Stimulated activated naive CD8-positive, alpha-beta T cell treated with anti-CD3 and anti-CD28 coated beads, Interleukin-15, Interleukin-2, amounts not matched to agents 100 ng/mL and 50 ng/mL, for 24 hours (primary cell): ENCODE data around the gene SLC22A23.

Experiments
- H3K27ac Mint-ChIP-seq: one replicate; pipeline ENCODE4 v1.8.0; 2021; ENCODE audit warnings: mild to moderate bottlenecking, mixed read lengths
- H3K27me3 Mint-ChIP-seq: one replicate; pipeline ENCODE4 v1.8.0; 2021; ENCODE audit warnings: mixed read lengths
- H3K36me3 Mint-ChIP-seq: one replicate; pipeline ENCODE4 v1.8.0; 2021; ENCODE audit warnings: low read depth, mixed read lengths
- H3K4me1 Mint-ChIP-seq: one replicate; pipeline ENCODE4 v1.8.0; 2021; ENCODE audit warnings: low read depth, mixed read lengths
- H3K4me3 Mint-ChIP-seq: one replicate; pipeline ENCODE4 v1.8.0; 2021; ENCODE audit warnings: mild to moderate bottlenecking, mixed read lengths
- H3K9me3 Mint-ChIP-seq: one replicate; pipeline ENCODE4 v1.8.0; 2021; ENCODE audit warnings: mixed read lengths

SLC22A23 gene

DNA sequence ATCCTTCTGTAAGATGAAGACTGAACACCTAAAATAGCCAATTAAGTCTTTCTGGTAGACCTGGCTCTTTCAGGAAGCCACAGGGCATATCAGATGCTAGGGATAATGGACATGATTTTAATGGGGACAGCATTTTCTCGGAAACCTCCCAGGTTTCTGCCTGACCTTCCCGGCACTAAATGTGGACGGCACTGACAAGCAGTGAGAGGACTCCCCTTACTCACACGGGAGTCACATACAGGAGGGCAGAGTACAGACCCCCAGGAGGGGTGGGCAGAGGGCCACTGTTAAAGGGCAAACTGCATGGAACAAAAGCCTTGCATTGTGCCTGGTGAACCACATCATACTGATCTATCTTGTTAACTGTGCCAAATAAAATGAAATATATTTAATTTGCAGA is 178.2 kb downstream of the SLC22A23 start:
- Mint-ChIP-seq H3K9me3 (no peaks in the 10 kb centered on the region), H3K4me1 (peaks cover 4% of the 10 kb centered on the region), H3K36me3 (peaks cover 4% of the 10 kb centered on the region), H3K27me3 (no peaks in the 10 kb centered on the region), H3K27ac (no peak overlapping the region), H3K4me3 (no peak overlapping the region)

DNA sequence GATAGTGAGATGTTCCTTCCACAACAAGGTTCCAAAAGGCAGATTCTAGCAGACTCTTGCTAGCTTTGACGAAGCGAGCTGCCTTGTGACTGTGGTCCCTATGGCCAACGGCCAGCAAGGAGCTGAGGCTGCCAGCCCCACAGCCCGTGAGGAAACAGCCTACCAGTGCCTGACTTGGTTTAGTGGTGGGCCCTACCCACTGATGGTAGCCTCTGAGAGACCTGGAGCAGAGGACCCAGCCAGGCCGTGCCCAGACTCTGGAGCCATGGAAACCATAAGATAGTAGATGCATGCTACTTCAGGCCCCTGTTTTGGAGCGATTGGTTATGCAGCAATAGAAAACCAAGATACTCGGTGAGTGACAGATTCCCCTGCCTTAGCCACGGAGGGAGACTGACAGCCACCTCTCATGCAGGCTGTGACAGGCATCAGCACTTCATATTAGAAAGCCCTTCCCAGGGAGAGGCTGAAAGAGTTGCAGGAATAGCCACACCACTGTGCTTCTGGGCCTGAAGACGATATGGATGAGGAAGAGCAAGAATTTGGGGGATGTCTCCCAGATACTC is 178.9 kb downstream of the SLC22A23 start:
- Mint-ChIP-seq H3K27me3 (no peaks in the 10 kb centered on the region), H3K4me1 (peaks cover 6% of the 10 kb centered on the region), H3K36me3 (peaks cover 4% of the 10 kb centered on the region), H3K4me3 (no peak overlapping the region), H3K27ac (no peak overlapping the region), H3K9me3 (no peaks in the 10 kb centered on the region)

DNA sequence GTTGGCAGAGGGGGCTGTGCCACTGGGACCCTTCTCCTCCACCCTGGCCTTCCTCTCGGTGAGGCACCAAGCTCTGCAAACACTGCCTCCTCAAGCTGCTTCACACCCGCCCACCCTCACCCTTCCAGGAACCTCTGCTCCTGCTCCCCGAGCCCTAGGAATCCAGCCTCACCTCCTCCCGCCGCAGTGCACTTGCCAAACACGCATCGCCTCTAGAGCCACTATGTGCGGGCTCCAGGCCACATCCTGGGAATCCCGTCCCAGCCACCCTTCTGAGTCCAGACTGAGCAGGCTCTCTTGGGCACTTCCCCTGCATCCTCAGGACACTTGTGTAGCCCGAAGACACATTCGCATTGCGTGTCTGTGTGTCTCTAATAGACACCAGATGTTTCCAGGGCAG is 179.6 kb downstream of the SLC22A23 start:
- Mint-ChIP-seq H3K9me3 (no peaks in the 10 kb centered on the region), H3K27me3 (no peaks in the 10 kb centered on the region), H3K4me1 (peaks cover 6% of the 10 kb centered on the region), H3K36me3 (peaks cover 8% of the 10 kb centered on the region), H3K27ac (no peak overlapping the region), H3K4me3 (no peak overlapping the region)

DNA sequence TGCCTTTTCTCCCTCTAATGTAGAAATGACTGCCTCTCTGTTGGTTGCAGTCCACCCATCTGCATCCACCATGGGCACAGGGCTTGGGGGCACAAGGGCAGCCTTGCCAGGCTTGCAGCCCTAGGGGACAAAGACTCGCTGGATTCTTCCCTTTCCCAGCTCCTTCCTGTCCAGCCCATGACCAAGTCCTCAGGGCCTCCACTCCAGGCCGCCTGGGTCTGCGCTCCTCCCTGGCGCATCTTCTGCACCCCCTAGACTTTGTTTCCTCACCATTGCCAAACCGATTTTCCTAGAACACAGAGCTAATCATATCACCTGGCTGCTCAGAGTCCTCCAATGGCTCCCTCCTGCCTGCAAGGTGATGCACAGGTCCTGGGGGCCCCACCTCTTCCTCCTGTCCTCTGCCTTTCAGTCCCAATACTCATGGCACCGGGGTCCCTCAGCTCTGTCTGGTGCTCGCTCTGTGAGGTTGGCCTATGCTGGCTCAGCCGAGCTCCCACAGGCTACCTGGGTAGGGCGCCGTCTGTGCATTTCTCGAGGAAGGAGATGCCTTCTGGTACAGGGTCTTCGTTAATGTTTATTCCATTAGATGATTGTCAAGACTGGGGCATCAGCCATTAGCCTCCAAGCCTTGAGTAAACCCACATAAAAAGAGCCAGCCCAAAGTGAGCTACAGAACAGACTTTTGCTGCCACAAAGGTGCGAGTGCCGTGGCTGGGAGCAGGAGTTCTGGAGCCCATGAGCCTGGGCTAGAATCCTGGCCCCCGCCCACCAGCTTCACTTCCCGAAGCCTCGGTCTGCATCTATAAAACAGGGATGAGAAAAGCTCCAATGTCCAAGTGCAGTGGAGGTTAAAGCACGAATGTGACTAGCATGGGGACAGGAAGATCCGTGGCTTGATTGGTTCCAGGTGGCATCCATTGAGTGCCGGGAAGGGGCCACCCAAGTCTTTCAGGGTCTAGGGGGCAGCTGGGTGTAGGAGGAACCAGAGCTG is 180.4 kb downstream of the SLC22A23 start:
- H3K9me3 Mint-ChIP-seq: no peaks in the 10 kb centered on the region
- H3K27ac Mint-ChIP-seq: no peak overlapping the region
- H3K36me3 Mint-ChIP-seq: peaks cover 16% of the 10 kb centered on the region
- no peak overlapping the region for H3K4me3 Mint-ChIP-seq
- peaks cover 6% of the 10 kb centered on the region for H3K4me1 Mint-ChIP-seq
- H3K27me3 Mint-ChIP-seq: no peaks in the 10 kb centered on the region

DNA sequence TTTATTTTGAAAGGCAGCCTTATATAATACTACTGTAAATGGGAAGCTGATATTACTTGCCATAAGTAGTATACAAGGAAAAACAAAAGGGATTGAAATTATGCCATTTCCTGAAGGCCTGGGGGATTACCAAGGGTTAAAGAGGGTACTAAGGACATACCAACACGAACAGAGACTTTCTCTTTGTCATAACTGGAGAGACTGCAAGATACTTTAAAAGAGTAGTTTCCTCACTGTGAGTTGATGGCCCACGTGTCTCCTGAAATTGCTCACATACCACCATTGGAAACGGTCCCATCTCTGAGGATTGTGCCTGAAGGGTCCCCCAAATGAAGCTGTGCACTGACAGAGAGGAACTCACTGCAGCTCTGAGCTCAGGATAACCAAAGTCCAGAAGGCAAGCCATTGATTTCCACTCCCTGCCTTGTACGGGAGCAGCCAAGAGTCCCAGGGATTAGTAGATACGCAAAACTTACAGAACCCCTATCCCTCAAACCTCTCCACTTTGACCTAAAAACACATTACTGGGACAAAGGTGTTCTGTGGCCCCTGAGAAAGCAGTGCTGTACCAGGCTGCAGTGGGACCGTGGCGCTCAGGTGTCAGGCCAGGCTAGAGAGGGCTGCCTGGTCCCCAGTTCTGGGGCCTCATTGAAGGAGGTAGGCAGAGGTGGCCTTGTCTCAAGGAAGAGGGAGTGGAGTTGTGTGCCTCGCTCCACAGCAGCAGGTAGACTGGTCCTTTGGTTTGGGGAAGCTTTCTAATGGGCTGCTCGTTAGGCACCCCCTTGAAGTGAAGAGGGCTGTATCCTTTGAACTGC is 182.9 kb downstream of the SLC22A23 start:
- Mint-ChIP-seq H3K4me3 (no peak overlapping the region), H3K4me1 (peaks cover 6% of the 10 kb centered on the region), H3K27me3 (no peaks in the 10 kb centered on the region), H3K36me3 (peaks cover 38% of the 10 kb centered on the region), H3K27ac (no peak overlapping the region), H3K9me3 (no peaks in the 10 kb centered on the region)

DNA sequence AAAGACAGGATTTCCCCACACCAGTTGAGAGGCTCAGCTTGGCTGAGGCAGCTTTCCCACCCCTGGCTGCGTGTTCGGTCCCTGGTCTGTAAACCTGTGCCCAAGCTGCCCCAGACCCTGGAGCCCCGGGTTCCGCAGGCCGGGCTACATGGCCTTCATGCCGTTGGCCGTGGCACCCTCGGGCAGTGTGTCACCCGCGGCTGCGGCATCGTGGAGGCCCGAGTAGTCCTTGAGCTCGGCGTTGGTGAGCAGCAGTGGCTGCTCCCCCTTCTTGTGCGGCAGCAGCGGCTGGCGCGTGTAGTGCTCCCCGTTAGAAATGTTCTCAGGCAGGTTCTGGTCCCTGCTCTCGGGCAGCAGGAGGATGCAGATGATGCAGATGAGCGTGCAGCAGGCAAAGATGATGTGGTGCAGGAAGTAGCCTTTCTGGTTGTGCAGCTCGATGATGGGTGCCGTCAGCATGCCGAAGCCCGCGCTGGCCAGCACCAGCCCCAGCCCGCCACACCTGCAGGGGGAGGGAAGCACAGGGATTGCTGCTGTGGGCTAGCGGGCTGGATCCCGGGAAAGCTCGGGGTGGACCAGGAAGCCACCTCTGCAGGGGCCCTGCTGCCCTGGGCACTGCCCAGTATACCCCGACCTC is 183.8 kb downstream of the SLC22A23 start:
- no peaks in the 10 kb centered on the region for H3K27me3 Mint-ChIP-seq
- no peak overlapping the region for H3K27ac Mint-ChIP-seq
- no peaks in the 10 kb centered on the region for H3K9me3 Mint-ChIP-seq
- H3K4me1 Mint-ChIP-seq: peaks cover 6% of the 10 kb centered on the region
- no peak overlapping the region for H3K4me3 Mint-ChIP-seq
- H3K36me3 Mint-ChIP-seq: peaks cover 46% of the 10 kb centered on the region

DNA sequence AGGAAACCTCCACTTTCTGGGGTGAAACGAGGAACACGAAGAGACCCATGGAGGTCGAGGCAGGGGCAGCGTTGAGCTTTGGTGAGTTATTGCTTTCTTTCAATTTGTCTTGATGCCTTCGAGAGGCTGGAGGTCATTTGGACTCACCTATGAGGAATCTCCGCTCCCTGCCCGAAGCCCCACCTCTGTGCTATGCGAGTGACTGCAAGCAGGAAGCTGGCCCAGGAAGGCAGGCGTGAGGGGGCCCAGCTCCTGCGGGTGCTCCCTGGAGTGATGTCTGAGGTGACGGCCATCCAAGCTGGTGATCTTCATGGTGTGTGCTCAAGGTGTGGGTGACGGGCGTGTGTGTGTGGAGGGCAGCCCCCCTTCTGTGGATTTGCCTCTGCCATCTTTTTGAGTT is 185.1 kb downstream of the SLC22A23 start:
- no peak overlapping the region for H3K4me3 Mint-ChIP-seq
- H3K36me3 Mint-ChIP-seq: peaks cover 54% of the 10 kb centered on the region
- no peaks in the 10 kb centered on the region for H3K27me3 Mint-ChIP-seq
- no peak overlapping the region for H3K27ac Mint-ChIP-seq
- H3K4me1 Mint-ChIP-seq: peaks cover 6% of the 10 kb centered on the region
- H3K9me3 Mint-ChIP-seq: no peaks in the 10 kb centered on the region

DNA sequence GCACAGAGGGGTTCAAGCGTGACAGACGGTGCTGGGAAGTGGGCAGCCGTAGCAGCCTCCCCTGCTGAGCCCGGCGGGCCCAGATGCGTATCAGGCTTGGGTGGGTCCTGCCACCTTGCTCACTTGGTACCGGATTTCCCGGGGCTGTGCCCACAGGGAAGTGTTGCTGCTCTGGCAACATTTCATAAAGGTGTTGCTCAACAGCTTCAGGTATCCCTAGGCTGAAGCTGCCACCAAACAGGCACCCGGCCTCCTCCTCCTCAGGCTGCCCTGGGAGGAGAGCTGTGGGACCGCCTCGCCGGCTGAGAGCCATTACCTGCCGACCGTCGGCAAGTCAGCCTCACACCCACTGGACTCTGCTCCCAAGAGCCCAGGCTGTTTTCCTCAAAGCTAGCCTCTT is 186.6 kb downstream of the SLC22A23 start:
- no peak overlapping the region for H3K27ac Mint-ChIP-seq
- H3K4me3 Mint-ChIP-seq: no peak overlapping the region
- no peaks in the 10 kb centered on the region for H3K9me3 Mint-ChIP-seq
- peaks cover 58% of the 10 kb centered on the region for H3K36me3 Mint-ChIP-seq
- H3K27me3 Mint-ChIP-seq: no peaks in the 10 kb centered on the region
- H3K4me1 Mint-ChIP-seq: peaks cover 6% of the 10 kb centered on the region

DNA sequence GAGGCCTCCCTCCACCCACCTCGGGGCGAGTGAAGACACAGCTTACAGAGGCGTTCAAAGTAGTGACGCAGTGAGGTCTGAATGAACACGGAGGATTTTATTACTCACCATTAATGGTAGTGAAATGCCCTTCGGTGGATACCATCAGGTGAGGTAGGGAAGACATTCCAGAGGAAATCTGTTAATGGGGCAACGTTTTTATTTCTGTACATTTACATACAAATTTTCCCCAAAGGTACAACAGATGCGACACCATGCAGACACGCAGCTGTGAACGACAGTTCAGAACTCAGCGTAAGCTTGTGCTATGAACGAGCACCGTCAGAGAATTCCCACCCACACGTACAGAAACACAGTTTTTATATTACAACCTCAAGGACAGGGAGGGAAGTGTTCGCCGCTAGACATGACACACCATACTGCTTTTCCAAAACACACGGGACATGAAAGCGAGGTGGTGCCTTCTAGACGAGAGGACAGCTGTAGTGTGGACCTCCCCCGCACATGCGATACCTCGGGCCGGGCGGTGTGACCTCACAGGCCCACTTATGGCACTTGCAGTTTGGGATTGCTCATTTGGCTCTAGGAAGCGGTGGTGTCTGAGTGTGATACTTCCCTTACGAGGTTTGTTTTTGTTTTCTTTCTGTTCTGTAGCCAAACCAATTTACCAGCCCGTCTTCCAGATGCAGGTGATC is 187.4 kb downstream of the SLC22A23 start:
- no peak overlapping the region for H3K4me3 Mint-ChIP-seq
- H3K27ac Mint-ChIP-seq: no peak overlapping the region
- peaks cover 62% of the 10 kb centered on the region for H3K36me3 Mint-ChIP-seq
- peaks cover 12% of the 10 kb centered on the region for H3K4me1 Mint-ChIP-seq
- H3K9me3 Mint-ChIP-seq: no peaks in the 10 kb centered on the region
- H3K27me3 Mint-ChIP-seq: no peaks in the 10 kb centered on the region

DNA sequence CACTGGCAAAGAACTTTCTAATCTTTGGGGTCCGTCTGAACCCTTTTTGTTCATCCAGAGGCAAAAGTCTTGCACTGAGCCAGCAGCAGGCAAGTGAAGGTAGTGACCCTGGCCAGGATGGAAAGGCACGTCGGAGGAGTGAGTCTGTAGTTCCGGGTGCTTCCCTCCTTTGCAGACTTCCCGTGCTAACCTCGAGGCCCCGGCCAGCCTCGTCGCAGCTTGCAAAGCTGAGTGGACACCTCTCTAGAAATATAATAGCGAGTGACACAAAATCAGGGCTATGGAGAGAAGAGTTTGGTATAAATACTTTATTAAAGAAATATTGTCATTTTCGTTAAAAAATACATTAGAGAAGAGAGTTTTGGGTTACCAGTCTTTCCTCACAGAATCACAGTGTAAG is 188.2 kb downstream of the SLC22A23 start:
- H3K4me3 Mint-ChIP-seq: no peak overlapping the region
- peaks cover 14% of the 10 kb centered on the region for H3K4me1 Mint-ChIP-seq
- no peaks in the 10 kb centered on the region for H3K27me3 Mint-ChIP-seq
- H3K27ac Mint-ChIP-seq: no peak overlapping the region
- H3K9me3 Mint-ChIP-seq: no peaks in the 10 kb centered on the region
- peaks cover 65% of the 10 kb centered on the region for H3K36me3 Mint-ChIP-seq

DNA sequence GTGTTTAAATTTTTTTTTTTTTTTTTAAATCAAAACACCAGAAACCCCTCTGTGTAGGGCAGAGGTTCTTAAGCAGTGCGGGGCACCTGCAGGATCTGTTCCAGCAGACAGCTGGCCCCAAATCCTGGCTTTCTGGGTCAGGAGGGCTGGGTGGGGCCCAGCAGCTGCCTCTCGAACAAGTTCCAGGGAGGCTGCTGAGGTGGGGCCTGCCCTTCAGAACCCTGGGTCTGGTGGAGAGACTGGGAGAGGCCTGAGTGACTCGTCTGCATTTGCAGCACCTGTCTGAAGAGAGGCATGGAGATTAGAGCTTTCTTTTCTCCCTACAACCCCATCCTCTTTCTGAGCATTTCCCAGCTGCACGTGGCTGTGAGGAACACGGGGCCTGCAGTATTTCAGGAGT is 189.7 kb downstream of the SLC22A23 start:
- no peak overlapping the region for H3K4me3 Mint-ChIP-seq
- no peaks in the 10 kb centered on the region for H3K27me3 Mint-ChIP-seq
- peaks cover 27% of the 10 kb centered on the region for H3K4me1 Mint-ChIP-seq
- peaks cover 73% of the 10 kb centered on the region for H3K36me3 Mint-ChIP-seq
- no peak overlapping the region for H3K27ac Mint-ChIP-seq
- no peaks in the 10 kb centered on the region for H3K9me3 Mint-ChIP-seq

DNA sequence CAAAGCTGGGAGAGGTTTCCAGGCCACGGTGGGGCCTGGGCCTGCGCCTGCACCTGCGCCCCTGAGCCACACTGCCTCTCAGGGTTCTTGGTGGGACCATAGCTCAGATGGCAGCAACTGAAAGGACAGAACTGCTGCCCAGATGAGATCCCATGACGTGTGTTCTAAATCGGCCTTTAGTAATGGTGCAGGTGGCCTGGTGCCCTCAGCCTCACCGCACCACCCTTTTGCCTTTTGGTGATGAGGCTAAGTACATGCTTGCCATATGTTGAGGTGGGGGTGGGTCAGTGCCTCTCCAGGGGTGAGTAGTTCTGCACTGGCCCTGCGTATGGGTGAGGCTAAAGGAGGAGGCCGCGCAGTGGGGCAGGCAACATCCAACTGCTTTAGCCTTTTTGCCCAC is 190.7 kb downstream of the SLC22A23 start:
- Mint-ChIP-seq H3K36me3 (peaks cover 74% of the 10 kb centered on the region), H3K4me1 (peaks cover 37% of the 10 kb centered on the region), H3K4me3 (no peak overlapping the region), H3K27me3 (no peaks in the 10 kb centered on the region), H3K27ac (no peak overlapping the region), H3K9me3 (no peaks in the 10 kb centered on the region)

DNA sequence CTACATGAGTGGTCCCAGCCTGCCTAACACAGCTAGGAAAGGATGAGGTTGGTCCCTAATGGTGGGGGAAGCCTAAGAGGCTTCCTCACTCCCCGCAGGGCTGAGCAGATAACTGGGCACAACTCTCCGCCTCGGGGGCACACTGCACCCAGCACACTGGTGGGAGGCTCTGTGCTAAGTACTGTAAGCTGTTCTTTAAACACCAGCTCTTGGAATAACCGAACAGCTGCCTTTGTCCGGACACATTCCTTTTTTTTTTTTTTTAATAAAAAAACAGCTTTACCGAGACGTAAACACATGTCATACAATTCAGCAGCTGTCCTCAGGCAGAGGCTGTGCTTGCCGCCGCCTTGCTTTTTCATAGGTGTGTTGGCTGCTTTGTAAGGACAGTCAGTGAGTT is 191.2 kb downstream of the SLC22A23 start:
- H3K36me3 Mint-ChIP-seq: peaks cover 74% of the 10 kb centered on the region
- no peaks in the 10 kb centered on the region for H3K27me3 Mint-ChIP-seq
- H3K9me3 Mint-ChIP-seq: no peaks in the 10 kb centered on the region
- no peak overlapping the region for H3K4me3 Mint-ChIP-seq
- no peak overlapping the region for H3K27ac Mint-ChIP-seq
- H3K4me1 Mint-ChIP-seq: peaks cover 42% of the 10 kb centered on the region

DNA sequence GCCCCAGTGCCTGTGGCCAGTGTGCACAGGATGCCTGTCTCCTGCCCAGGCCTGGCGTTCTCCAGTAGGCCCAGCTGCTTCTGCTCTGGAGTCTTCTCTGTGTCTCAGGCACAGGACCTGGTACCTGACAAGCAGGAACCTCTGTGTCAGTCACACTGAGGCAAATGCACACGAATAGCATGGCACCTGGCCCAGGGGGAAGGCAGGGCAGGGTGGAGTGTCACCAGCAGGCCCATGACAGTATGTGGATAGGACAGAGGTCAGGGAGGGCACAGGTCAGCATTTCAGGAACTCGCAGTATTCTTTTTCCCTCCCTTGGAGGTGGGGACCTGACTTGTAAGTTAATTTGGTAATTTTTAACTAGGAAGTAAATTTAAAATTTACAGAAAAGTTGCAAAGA is 192.5 kb downstream of the SLC22A23 start:
- Mint-ChIP-seq H3K4me3 (no peak overlapping the region), H3K27me3 (no peaks in the 10 kb centered on the region), H3K27ac (no peak overlapping the region), H3K4me1 (peaks cover 53% of the 10 kb centered on the region), H3K9me3 (no peaks in the 10 kb centered on the region), H3K36me3 (peaks cover 72% of the 10 kb centered on the region)
